ENCODE data around the gene GSTT4.
A peak's percentile ranks its signal among the peaks of the same experiment; 100 is the strongest.
"Not testable (repeated sequence)": the region's sequence is repeated elsewhere in the genome, so short reads cannot be mapped to it uniquely, and the experiment has no call there.

GSTT4 gene

DNA sequence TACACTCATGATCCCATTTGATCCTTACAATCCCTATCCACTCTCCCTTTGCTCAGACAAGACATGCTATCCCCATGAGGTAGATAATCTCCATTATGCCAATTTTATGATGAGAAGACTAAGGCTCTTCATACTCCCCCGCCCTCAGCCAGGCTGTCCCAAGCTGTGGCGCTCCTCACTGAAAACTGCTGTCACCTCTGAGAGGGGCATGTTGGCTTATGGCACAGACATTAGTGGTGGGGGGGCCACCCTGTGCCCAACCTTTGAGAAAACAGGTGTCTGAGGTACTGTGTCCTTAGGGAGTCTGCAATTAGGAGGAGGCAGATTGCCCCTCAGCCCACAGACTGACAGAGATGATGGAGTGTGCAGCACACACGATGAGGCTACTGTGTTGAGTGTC is 36.2 kb downstream of the GSTT4 start:
- TF ChIP-seq CTCF (IDR thresholded peaks at IDR 0.05; ENCODE audit: low read depth, low read length, missing control alignments): no peak
- no peak for DNase-seq (ENCODE audit: low read depth)
- H3K4me3 ChIP-seq (ENCODE audit: low read depth, low read length): no peak overlapping the region

DNA sequence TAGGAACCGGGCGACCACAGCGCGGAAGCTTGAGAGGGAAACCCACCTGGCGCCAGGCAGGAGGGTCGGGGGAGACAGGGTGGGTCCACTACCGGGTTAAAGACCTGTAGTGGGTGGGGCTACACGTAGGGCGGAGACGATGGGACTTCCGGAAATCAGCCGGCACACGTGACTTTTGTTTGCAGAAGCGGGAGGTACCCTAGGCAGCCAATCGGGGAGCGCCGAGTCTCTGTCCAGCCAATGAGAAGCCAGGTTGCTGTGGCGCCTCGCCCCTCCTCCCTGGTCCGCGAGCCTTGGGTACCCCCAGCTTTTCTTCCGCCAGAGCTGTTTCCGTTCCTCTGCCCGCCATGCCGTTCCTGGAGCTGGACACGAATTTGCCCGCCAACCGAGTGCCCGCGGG is 38.7 kb downstream of the GSTT4 start, which contains the start of gene DDTL:
DDTL (plus strand) TSS at position 321 of the 400 bp plus-strand sequence; CDS start at position 348, 27 bp downstream.
- DNase-seq (ENCODE audit: low read depth); H3K4me3 ChIP-seq (ENCODE audit: low read depth, low read length): not testable (repeated sequence)

- DNase-seq (ENCODE audit: low read depth); H3K4me3 ChIP-seq (ENCODE audit: low read depth, low read length): not testable (repeated sequence)
Measured at GRCh38 chr22:23966094-23966493, 39.2 kb downstream of the GSTT4 start.

DNA sequence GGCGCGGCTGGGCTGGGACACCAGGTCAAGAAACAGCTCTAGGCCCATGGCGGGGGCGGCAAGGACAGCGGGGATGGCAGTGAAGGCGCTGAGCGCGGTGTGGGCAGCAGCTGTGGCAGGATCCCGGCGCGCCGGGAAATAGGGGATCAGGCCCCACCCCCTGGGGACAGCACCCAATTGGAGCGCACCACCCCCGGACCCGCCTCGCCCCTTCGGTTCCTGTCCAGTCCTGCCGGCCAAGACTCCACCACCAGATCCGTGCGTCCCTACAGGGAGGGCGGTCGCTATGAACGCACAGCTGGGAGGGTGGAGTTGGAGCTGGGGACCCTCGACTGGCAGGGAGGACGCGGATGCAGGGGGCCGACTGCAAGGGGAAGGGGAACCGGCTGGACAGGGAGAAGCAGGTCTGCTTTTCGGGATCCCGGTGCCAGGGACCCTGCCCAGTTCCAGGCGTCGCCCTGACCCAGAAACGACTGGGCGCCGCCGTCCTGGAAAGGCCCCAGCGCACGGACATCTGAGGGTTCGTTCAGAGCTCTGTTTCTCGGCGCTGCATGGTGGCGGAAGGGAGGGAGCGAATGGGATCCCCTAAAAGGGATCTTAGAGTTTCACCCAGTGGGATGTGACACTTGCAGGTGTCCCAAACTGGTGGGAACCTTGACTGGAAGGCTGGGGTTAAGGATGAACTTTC is 44.0 kb downstream of the GSTT4 start, which contains the start of gene GSTT2B:
GSTT2B (minus strand) TSS at position 112 of the 688 bp plus-strand sequence; CDS start at position 48, 64 bp downstream.
- DNase-seq (ENCODE audit: low read depth); H3K4me3 ChIP-seq (ENCODE audit: low read depth, low read length): not testable (repeated sequence)

DNA sequence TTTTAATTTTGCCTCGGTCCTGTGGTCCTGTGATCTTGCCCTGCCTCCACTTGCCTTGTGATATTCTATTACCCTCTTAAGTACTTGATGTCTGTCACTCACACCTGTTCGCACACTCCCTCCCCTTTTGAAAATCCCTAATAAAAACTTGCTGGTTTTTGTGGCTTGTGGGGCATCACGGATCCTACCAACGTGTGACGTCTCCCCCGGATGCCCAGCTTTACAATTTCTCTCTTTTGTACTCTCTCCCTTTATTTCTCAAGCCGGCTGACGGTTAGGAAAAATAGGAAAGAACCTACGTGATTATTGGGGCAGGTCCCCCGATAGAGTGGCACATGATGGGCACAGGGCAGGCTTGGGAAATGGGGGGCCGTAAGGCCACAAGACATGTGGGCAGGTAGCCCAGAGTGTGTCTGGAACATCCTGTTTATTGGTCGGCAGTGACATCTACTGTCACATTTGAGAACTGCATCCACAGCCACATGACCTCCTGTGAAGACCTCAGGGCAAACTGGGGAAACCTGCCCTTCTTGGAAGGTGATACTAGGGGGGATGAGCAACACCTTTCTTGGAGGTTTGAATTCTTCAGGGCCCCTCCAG is 48.9 kb downstream of the GSTT4 start:
- not testable (repeated sequence) for H3K4me3 ChIP-seq (ENCODE audit: low read depth, low read length)
- DNase-seq (ENCODE audit: low read depth): peak; percentile 52
- TF ChIP-seq CTCF (IDR thresholded peaks at IDR 0.05; ENCODE audit: low read depth, low read length, missing control alignments): peak; percentile 91

GRCh38 chr22:23955886-23956285 is 49.4 kb downstream of the GSTT4 start:
- DNase-seq (ENCODE audit: low read depth); H3K4me3 ChIP-seq (ENCODE audit: low read depth, low read length): not testable (repeated sequence)

GRCh38 chr22:23954991-23955305 is 50.3 kb downstream of the GSTT4 start:
- DNase-seq (ENCODE audit: low read depth); H3K4me3 ChIP-seq (ENCODE audit: low read depth, low read length): not testable (repeated sequence)

- DNase-seq (ENCODE audit: low read depth); H3K4me3 ChIP-seq (ENCODE audit: low read depth, low read length): not testable (repeated sequence)
Measured at GRCh38 chr22:23954193-23954990, 50.9 kb downstream of the GSTT4 start.

GRCh38 chr22:23953485-23953884 is 51.8 kb downstream of the GSTT4 start:
- not testable (repeated sequence) for DNase-seq (ENCODE audit: low read depth); H3K4me3 ChIP-seq (ENCODE audit: low read depth, low read length)

- not testable (repeated sequence) for H3K4me3 ChIP-seq (ENCODE audit: low read depth, low read length); DNase-seq (ENCODE audit: low read depth)
Measured at GRCh38 chr22:23952794-23953405, 52.4 kb downstream of the GSTT4 start.

- not testable (repeated sequence) for H3K4me3 ChIP-seq (ENCODE audit: low read depth, low read length); DNase-seq (ENCODE audit: low read depth)
Measured at GRCh38 chr22:23951383-23951782, 53.9 kb downstream of the GSTT4 start.

- not testable (repeated sequence) for DNase-seq (ENCODE audit: low read depth)
Measured at GRCh38 chr22:23949764-23950163, 55.5 kb downstream of the GSTT4 start.

More at GRCh38 chr22:23949764-23950163, 55.5 kb downstream of the GSTT4 start:
- not testable (repeated sequence) for H3K4me3 ChIP-seq (ENCODE audit: low read depth, low read length)
